Pulmonary artery endothelial cell (primary cell): ENCODE measurements around the gene CHTF18. TPM values are rescaled to one million over a fixed set of nuclear protein-coding genes. Genes with fewer than 3 reads are reported as not detected.
"Not testable (repeated sequence)": the region's sequence is repeated elsewhere in the genome, so short reads cannot be mapped to it uniquely, and the experiment has no call there.

Experiments
- DNase-seq: peaks from one replicate; pipeline ENCODE4 v3.0.0-alpha.2; 2011; ENCODE audit warnings: low read depth, low spot score
- total RNA-seq: library from RNA; depleted of rRNA; stranded (reverse); fragments of >200 nt; gene quantifications from 2 replicates; pipeline ENCODE4 v1.2.3, GENCODE V29; 2014

Gene CHTF18
- total RNA-seq, 1 donor from 2014 or later = 14.2 TPM

DNA sequence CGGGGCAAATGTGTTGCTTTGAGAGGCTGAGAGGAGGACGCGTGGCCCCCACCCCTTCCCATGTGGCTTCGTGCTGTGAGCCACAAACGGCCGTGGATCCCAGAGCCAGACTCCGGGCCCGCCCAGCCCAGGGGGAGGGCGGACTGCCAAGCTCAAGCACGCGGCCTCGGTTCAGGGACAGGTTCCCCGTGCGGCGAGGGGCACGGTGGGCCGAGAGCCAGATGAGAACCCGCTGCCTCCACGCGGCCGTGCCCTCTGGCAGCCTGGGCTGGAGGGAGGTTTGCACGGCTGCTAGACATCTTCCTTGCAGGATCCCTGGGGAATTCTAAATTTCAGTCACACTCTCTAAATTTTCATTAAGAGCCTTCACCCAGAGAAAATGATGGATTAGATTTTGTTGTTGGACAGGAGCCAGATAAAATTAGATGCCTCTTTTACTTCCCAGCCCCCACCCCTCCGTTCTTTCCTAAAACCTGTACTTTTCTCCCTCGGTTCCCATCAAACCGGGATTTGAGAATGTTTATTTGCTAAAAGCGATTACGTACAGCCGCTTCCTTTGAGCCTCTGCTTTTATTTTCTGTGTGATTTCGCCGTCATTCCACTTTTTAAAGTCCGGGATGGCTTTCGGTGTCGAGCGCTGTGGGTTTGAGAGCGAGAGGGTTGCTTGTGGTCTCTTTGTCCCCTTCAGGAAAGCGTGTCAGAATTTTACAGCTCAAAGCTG lies 37.1 kb downstream of the CHTF18 start:
- no peak for DNase-seq

DNA sequence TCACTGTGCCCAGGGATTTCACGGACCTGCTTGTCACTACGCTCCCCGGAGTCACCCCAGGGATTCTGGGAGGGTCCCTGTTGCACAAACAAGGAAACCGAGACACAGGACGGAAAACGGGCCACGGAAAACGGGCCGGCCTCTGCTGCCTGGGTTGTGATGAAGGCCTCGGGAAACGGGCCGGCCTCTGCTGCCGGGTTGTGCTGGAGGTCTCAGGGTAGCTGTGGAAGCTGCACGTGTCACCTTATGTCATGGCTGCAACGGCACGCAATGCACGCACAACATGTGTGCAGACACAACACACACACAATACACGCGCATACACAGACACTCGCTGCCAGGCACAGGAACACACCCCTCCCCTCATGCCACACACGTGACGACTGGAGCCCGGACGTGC lies 39.1 kb downstream of the CHTF18 start:
- no peak for DNase-seq

DNA sequence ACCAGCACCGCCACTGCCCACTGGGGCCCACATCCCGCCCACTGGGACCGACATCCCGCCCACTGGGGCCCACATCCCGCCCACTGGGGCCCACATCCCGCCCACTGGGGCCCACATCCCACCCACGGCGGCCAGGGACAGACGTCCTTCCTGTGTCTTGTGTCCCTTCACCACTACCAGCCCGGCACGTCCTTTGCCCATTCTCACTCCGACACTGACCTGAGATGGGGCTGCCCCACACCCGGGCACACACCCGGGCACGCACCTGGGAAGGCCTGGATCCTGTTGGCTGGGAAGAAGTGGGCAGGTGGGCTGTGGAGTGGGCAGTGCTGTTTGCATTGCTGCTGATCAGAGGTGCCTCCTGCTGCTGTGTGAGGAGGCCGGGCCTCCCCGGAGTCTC lies 40.5 kb downstream of the CHTF18 start:
- DNase-seq = no peak

DNA sequence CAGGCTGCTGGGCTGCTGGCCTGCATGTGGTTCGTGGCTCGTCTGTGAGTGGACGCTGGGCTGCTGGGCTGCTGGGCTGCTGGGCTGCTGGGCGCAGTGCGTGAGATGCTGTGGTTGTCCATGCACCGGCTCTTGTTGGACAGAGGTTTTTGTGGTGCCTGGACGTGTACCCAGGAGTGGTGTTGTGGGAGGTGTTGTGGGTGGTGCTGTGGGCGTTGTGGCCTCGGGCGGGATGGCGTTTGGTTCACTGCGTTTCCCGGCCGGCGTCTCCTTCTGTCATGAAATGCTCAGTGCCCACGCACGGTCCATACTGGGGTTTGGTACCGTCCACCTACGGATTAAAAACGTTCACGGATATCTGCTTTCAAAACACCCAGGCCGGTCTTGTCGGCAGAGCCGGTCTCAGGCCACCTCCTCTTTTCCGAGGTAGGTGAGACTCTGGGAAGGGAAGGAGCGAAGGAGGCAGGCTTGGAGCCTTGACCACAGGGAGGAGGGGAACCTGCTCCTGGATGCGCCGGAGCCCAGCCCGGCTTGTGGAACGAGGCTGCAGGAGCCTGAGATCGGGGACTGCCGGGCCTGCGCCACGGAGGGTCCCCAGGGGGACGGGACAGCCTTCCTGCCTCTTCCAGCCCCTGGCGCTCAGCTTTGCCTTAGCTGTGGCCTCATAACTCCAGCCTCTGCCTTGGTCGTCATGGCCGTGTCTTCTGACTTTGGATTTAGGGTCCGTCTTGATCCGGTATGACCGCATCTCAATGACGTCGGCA lies 41.9 kb downstream of the CHTF18 start:
- DNase-seq = no peak

DNA sequence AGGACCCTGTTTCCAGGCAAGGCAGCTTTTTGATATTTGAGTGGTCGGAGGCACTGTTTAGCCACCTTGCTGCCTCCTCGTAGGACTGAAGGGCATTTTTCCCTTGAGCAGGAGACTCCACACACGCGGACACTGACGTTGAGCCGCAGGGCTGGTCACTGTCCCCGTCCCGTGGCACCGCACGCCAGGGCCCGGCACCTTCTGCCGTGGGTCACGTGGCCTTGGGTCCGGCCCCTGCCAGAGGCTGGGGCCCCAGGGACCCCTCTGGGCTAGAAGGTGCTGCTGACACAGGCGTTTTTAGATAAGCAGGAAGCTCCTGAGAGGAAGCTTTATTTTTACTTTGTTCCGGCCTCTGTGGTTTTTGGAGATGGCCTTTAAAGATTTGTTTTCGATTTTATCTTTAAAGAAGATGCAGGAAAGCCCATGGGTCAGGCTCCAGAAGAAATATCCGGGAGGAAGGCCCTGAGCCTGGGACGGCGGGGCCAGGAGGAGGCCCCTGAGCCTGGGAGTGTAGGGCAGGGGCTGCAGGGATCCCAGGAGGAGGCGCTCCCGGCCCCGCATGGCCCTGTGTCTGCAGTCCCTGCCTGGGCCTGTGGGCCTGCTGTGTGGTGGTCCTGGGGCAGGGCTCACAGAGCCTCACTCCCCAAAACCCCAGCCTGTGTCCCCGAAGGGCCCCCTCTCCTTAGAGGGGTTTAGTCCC lies 42.6 kb downstream of the CHTF18 start:
- DNase-seq = no peak

DNA sequence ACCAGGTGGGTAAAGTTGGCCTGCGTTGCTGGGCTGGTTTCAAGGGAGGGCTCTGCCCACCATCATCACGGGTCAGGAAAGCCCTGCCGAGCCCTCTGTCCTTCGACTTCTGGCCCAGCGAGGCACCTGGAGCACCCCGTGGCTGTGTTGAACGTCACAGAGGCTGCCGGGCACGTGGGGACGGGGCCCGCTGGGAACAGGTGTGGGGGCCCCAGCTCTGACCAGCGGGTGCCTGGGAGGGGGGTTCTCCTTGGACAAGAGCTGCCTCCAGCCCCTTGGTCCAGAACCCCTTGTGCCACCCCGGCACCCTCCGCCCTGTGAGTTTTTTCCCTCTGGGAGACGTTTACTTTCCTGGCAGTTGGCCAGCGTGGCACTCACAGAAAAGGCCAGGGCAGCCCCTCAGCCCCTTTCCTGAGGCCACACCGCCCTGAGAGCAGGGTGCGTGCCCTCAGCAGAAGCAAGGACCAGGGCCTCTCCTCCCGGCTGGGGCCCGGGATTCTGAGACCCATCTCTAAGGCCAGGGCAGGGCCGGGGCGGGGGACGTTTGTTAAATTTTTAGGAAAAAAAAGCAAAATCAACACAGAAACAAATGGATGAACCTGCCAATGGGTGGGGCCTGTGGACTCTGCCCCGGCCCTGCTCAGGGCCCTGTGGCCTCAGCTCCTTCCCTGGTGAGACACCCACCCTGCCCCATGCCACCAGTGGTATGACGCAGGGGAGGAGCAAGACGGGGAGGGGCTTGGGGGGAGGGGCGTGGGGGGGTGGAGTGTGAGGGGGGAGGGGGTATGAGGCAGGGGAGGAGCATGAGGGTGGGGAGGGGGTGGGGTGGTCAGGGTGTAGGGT lies 43.4 kb downstream of the CHTF18 start:
- no peak for DNase-seq

DNA sequence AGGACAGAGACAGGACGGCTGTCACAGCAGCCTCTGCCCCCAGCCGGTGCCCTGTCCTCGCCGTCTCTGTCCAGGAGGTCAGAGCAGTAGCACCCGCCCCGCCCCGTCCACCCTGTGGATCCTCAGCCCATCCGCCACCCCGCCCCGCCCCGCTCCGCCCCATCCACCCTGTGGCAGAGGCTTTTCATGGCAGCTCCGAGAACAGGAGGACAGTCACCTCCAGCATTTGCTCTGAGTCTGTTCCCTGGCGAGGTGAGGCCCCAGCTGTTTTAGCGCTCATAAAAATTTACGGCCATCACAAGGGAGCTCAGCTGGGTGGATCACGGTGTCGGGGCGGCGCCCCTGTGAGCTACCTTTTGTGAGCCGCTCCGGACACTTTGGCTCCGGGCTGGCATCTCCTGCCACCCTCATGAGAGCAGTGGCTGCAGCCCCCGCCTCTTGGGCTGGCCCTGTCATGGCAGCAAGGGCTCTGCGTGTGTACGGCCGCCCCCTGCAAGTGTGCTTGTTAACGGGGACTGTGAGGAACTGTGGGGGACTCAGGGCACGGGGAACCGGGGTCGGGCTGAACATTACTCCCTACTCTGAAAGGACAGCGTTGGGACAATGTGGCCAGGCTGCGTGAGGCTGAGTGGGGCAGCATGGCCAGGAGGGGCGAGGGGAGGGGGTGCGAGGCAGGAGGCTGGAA lies 44.4 kb downstream of the CHTF18 start:
- no peak for DNase-seq

DNA sequence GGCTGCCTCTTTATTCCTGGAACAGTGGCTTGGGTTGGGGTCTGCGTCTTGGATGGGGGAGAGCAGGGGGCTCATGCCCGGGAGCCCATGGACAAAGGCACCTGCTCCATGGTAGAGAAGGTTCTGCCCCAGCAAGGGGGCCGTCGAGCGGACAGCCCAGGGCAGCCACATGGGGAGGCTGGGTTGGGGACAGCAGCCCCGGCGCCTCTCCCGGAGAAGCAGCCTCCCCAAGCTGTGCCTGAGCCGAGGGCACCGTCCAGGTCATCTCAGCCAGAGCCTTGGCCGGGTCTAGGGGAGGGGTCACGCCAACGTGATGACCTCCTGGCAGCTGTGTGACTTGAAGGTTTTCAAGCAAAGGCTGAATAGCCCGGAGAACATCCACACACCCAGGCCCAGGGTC lies 45.0 kb downstream of the CHTF18 start:
- DNase-seq = no peak

DNA sequence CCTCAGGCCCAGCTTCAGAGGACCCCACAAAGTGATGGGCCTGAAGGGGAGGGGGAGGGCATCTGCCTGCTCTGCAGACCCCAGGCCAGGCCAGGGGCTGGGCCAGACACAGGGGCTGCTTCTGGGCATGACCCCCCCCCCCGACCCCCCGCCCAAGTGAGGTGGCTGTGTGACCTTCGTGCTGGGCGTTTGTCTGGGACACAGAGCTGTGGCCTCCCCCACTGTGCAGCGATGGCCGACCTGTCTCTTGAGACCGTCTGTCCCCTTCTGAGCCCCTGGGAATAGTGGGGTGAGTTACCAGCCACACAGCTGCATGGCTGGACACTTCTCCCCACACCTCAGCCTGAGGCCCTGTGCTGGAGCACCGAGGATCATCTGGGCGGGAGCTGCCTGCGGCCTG lies 47.0 kb downstream of the CHTF18 start:
- no peak for DNase-seq

DNA sequence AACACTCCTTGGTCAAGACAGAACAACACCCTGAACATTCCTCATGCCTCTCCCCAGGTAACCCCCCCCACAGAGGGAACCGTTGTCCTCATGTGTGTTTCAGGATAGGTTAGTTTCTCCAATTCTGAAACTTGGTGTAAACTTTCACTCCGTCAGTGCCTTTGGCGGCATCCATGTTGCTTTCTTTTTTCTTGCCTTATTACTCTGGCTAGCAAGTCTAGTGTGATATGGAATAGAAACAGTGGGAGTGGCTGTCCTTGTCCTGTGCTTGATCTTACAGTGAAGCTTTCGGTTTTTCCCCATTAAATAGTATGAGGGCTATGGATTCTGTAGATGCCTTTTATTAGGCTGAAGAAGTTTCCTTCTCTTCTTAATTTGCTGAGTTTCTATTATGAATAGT lies 47.8 kb downstream of the CHTF18 start:
- DNase-seq = no peak

DNA sequence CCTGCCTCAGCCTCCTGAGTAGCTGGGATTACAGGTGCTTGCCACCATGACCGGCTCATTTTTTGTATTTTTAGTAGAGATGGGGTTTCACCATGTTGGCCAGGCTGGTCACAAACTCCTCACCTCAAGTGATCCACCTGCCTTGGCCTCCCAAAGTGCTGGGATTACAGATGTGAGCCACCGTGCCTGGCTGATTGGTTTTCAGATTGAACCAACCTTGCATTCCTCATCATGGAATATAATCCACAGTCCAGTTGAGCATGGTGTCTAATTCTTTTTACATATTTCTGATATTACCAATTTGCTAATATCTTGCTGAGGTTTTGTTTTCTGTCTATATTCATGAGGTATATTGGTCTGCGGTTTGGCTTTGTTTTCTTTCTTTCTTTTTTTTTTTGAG lies 48.4 kb downstream of the CHTF18 start:
- DNase-seq = not testable (repeated sequence)

DNA sequence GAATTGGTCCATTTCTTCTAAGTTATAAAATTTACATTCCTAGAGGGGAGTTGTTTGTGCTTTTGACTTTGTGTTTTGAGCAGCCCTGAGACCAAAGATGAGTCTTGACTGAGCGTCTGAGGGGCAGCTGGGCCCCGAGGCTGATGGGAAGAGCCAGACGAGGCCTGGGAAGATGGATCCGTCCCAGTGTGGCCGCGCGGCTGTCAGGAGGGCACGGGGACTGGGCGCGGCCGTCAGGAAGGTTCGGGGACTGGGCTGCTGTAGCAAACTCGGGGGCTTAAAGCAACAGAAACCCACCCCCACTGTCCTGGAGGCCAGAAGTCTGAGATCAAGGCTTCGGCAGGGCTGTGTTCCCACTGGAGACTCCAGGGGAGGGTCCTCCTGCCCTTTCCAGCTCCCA lies 50.3 kb downstream of the CHTF18 start:
- DNase-seq = no peak

DNA sequence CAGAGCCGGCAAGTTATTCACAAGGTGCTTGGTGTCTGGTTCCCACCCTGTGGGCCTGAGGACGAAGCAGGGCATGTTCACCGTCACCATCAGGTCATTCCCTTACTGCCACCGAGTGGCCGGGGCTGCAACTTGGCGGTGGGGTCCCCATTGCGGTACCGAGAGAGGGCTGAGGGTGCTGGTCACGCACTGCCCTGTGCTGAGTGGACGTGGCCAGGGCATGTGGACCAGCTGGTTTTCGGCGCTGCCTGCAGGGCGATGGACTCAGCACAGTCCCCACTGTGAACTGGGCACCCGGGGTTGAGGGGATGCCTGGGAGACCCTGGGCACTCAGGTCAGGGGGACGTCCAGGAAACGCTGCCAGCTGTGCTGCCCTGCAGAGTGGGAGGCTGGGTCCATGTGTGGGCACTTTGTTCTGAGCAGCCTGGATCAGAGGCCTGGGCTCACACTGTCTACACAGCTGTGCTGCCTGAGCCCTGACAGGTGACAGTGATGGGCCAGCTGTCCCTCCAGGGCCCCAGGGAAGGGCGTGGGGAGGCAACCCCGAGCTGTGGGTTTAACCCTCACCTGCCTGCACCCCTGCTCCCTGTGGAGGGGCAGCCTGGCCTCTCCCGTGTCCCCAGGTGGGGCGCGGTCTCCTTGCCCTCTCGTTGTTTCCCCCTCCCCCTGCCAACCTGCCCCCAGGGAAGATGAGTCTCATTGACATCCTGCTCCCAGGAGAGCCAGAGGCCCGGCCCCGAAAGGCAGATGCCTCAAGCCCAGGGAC lies 51.4 kb downstream of the CHTF18 start:
- no peak for DNase-seq

DNA sequence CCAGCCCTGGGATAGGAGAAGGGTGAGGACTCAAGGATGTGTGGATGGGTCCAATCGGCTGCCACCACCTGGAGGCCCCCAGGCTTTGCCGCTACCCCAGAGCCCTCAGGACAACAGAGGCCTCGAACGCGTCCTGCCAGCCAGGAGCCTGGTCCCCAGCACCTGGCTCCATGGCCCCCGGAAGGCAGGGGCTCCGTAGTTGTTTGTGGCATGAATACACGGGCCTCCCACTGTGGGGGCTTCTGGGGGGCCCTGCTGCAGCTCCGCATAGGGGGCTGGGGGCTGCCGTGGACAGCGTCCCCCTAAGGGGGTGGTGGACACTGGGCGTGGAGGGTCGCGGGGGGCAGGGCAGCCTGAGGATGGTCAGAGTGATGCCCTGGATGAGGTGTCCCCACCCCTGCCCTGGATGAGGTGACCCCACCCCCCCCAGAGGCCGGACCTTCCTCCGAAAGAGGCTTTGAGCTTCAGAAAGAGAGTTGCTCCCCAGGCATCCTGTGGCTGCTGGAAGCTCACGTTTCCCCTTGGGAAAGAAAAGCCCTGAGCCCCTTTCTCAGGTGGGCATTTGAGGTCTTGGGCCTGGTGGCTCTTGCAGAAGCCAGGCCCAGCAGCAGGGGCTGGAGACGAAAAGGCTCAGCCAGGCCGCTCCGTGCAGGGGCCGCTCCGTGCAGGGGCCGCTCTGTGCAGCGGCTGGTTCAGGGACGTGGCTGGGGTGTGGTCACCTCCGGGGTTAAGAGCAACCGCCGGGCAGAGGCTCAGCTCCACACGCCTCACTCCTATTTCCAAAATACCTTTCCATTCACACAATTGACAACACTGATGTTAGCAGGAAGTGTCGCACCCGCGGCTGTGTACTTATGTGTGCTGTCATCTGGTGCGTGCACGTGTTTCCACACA lies 52.4 kb downstream of the CHTF18 start:
- no peak for DNase-seq

DNA sequence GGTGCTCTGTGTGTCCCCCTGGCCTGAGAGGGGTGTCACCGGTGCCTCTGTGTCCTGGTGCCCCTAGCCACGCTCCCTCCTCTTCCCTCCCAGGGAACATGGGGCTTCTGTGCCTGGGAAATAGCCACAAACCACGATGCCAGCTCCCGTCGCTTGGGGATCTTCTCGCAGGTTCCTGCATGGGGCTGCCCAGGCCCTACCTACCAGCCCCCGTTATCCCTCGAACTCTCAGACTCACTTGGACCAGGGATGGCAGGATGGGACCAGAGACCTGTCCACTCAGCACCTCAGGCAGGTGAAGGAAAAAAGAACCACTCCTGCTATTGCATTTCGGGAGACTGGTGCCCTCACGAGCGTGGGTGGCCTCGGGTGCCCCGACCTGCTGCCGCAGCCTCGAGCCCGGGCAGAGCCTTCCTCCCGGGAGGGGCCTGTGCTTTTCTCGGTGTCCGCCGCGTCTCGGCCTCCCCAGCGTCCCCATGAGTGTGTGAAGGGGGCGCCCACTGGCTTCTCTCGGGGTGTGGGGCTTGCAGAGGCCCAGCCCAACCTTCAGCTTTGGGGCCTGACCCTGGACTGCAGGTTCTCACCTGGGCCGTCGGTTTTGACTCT lies 53.1 kb downstream of the CHTF18 start:
- no peak for DNase-seq

DNA sequence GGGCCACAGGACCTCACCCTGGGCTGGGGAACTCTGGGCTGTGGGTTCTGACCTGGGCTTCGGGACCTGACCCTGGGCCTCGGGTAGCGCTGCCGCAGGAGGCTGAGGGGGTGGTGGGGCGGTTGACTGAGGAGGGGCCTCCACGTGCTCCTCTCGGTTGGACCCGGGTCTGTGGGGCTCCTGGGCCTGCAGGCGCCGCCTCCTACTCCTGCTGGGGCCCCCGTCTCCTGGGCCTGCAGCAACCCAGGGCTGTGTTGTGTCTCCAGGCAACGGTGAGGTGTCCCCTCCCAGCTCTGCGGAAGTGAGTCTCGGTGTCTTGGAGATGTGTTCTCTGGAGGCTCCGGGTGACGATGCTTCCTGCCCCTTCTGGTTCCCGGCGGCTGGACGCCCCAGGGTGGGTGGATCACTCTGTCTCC lies 53.6 kb downstream of the CHTF18 start:
- DNase-seq = peak; percentile 8

DNA sequence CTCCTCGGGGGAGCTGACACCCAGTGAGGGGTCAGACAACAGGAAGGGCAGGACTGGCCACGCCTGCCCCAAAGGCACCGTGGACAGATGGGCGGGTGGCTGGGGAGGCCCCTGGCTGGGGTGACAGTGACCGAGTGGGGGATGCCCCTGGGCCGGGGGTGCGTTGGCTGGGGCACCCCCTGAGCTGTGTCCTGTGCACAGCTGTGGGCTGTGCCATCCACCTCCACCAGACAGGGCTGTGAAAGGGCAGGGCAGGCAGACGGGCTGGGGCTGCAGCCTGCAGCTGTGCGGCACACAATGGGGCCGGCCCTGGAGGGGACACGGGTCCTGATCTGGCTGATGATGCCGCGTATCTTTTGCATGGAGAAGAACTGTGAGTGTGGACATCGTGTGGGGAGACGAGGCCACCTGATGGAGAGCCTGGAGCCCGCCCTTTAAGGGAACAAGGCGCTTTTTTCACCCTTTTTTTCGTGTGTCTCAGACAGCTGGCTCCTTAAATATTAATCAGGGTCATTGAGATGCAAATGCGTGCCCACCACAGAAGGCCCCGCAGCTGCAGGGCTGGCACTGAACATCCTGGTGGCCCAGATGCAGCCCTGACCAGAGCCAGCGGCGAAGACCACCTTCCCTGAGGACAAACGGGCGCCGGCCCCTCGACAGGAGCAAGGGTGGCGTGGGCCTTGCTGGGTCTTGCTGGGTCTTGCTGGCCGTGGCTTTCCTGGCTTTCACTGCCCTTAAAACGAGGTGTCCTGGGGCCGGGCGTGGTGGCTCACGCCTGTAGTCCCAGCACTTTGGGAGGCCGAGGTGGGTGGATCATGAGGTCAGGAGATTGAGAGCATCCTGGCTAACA lies 54.5 kb downstream of the CHTF18 start:
- DNase-seq = no peak

DNA sequence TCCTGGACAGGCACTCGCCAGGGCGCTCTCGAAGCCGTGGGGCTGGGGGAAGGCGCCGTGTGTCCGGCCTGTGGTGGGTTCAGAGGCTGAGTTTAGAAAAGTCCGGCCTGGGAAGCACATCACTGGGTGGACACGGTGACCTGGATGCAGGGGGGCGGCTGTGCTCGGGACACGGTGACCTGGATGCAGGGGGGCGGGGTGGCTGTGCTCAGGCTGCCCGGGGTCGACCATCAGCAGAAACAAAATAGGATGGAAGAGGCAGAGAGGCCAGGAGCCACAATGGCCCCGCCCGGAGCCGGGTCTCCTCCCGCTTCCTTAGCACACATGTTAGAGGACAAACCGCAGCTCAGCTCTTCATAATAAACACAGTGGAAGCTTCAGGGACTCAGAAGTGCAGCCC lies 55.4 kb downstream of the CHTF18 start:
- no peak for DNase-seq
